ENCODE data around the gene CGREF1.

Gene CGREF1

GRCh38 chr2:27118525-27119329 is at the start of gene CGREF1:
Gene CGREF1, minus strand, starts transcription at chr2:27119128. Its CDS starts 14,762 bp downstream, at chr2:27104366.
- peak; percentile 12 for DNase-seq (ENCODE audit: low read depth)

- DNase-seq (ENCODE audit: low read depth), result no peak
Observed at GRCh38 chr2:27164960-27165763, 46.2 kb upstream of the CGREF1 start.

GRCh38 chr2:27162151-27163121 is 43.5 kb upstream of the CGREF1 start:
- DNase-seq (ENCODE audit: low read depth), result no peak

- no peak for DNase-seq (ENCODE audit: low read depth)
Observed at GRCh38 chr2:27160191-27160590, 41.3 kb upstream of the CGREF1 start.

- DNase-seq (ENCODE audit: low read depth), result no peak
Observed at GRCh38 chr2:27159271-27159670, 40.3 kb upstream of the CGREF1 start.

- no peak for DNase-seq (ENCODE audit: low read depth)
Observed at GRCh38 chr2:27158468-27158867, 39.5 kb upstream of the CGREF1 start.

GRCh38 chr2:27155069-27155520 is 36.2 kb upstream of the CGREF1 start:
- DNase-seq (ENCODE audit: low read depth), result no peak

GRCh38 chr2:27154488-27154887 is 35.6 kb upstream of the CGREF1 start:
- DNase-seq (ENCODE audit: low read depth), result no peak

GRCh38 chr2:27152796-27153464 is 34.0 kb upstream of the CGREF1 start:
- no peak for DNase-seq (ENCODE audit: low read depth)

GRCh38 chr2:27152102-27152795 is 33.3 kb upstream of the CGREF1 start:
- DNase-seq (ENCODE audit: low read depth), result no peak

- DNase-seq (ENCODE audit: low read depth), result no peak
Observed at GRCh38 chr2:27150639-27151230, 31.8 kb upstream of the CGREF1 start.

GRCh38 chr2:27149570-27150405 is 30.9 kb upstream of the CGREF1 start:
- DNase-seq (ENCODE audit: low read depth), result no peak

- DNase-seq (ENCODE audit: low read depth), result no peak
Observed at GRCh38 chr2:27148801-27149439, 30.0 kb upstream of the CGREF1 start, which contains the start of gene TCF23. Gene TCF23, plus strand, starts transcription at chr2:27149004. Its CDS starts 130 bp downstream, at chr2:27149134.

- no peak for DNase-seq (ENCODE audit: low read depth)
Observed at GRCh38 chr2:27147935-27148334, 29.0 kb upstream of the CGREF1 start.

GRCh38 chr2:27145682-27146081 is 26.8 kb upstream of the CGREF1 start:
- DNase-seq (ENCODE audit: low read depth), result no peak

GRCh38 chr2:27143285-27143684 is 24.4 kb upstream of the CGREF1 start:
- no peak for DNase-seq (ENCODE audit: low read depth)

GRCh38 chr2:27139310-27139709 is 20.4 kb upstream of the CGREF1 start, which contains the start of gene PRR30:
Gene PRR30, minus strand, starts transcription at chr2:27139410. Its CDS starts 1,081 bp downstream, at chr2:27138329.
- no peak for DNase-seq (ENCODE audit: low read depth)

- DNase-seq (ENCODE audit: low read depth), result no peak
Observed at GRCh38 chr2:27138111-27138510, 19.2 kb upstream of the CGREF1 start.
